RCC 7860 (cell line): ENCODE data around the gene ELP2.

Source experiments
- DNase-seq: peaks from one replicate; pipeline ENCODE4 v3.0.0-alpha.2; 2015; ENCODE audit warnings: low spot score
- FAIRE-seq: peaks from 2 replicates; lab custom pipeline; 2012; peaks lifted over from hg19 to GRCh38; lab: Jason Lieb, UNC

Gene ELP2

GRCh38 chr18:36212301-36213171 is 82.8 kb downstream of the ELP2 start:
- DNase-seq = no peak
- FAIRE-seq = no peak

GRCh38 chr18:36214811-36215210 is 85.1 kb downstream of the ELP2 start:
- DNase-seq = no peak
- FAIRE-seq = no peak

GRCh38 chr18:36215577-36215976 is 85.9 kb downstream of the ELP2 start:
- DNase-seq = no peak
- FAIRE-seq = no peak

GRCh38 chr18:36217348-36217747 is 87.6 kb downstream of the ELP2 start:
- DNase-seq = no peak
- no peak for FAIRE-seq

- FAIRE-seq = no peak
- no peak for DNase-seq
Observed at GRCh38 chr18:36229188-36229587, 99.5 kb downstream of the ELP2 start.
